22Rv1 (cell line): ENCODE data around the gene NOL4L.

Experiments
- ZFX ChIP-seq: fragments of 450-650 bp; IDR thresholded peaks from 2 replicates; pipeline ENCODE4 v1.6.1; 2017; ENCODE audit warnings: antibody characterized with exemption, borderline replicate concordance
- TF ChIP-seq, protein P1 (sequence below): fragments of 450-650 bp; IDR thresholded peaks from 2 replicates; pipeline ENCODE4 v1.5.1; 2017; ENCODE audit warnings: mild to moderate bottlenecking

DNA sequence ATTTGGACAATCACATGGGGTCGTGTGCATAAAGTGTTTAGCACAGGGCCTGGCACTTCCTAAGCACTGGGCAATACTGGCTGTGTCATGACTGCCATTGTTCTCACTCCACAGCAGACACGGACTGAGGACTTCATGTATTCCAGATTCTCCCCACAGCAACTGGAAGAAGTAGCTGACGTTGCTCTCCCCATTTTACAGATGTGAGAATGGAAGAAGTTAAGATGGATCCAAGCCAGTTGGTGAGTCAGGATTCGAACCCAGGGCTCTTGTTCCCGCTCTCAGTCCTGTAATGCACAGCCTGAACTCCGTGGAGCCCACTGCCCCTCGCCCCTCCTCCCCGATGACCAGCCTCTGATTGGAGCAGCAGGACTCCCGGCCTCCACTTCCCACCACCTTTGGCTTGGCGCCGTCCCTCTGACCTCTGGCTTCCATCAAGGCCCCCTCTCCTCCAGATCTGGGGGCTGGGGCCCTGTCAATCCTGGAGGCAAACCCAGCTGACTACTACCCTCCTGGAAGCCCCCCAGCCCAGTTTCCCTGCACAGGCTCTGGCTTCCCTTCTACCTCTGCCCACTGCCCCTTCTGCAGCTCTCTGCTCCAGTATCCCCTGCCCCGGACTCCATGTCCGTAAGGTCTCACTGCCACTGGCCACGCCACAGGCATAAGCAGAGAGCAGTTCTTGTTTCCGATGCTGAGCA is 12.7 kb downstream of the NOL4L start:
- TF ChIP-seq, protein P1, sequence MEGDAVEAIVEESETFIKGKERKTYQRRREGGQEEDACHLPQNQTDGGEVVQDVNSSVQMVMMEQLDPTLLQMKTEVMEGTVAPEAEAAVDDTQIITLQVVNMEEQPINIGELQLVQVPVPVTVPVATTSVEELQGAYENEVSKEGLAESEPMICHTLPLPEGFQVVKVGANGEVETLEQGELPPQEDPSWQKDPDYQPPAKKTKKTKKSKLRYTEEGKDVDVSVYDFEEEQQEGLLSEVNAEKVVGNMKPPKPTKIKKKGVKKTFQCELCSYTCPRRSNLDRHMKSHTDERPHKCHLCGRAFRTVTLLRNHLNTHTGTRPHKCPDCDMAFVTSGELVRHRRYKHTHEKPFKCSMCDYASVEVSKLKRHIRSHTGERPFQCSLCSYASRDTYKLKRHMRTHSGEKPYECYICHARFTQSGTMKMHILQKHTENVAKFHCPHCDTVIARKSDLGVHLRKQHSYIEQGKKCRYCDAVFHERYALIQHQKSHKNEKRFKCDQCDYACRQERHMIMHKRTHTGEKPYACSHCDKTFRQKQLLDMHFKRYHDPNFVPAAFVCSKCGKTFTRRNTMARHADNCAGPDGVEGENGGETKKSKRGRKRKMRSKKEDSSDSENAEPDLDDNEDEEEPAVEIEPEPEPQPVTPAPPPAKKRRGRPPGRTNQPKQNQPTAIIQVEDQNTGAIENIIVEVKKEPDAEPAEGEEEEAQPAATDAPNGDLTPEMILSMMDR = no peak
- TF ChIP-seq ZFX = no peak
